A549 treated with AZD9567 at 1 μM for 4 hours (cell line): ENCODE results near the gene OXA1L. TPM values are rescaled to one million over a fixed set of nuclear protein-coding genes. Genes with fewer than 3 reads are reported as not detected.

Source experiments
- total RNA-seq: library from RNA; stranded (reverse); fragments of 200-300 nt; extraction: Qiagen RNA extraction; gene quantifications from 5 replicates; pipeline ENCODE4 v1.2.3, GENCODE V29; 2022; ENCODE audit not compliant: insufficient read depth

Gene OXA1L
- 154 to 171 TPM (median 163 TPM) in 5 replicates for total RNA-seq

GRCh38 chr14:22766457-22767322, at the start of gene OXA1L:
Gene OXA1L (plus strand): TSS chr14:22766688. CDS start chr14:22766702, 14 bp downstream.

GRCh38 chr14:22814941-22815713, 48.6 kb downstream of the OXA1L start, which contains the start of gene SLC7A7:
Gene SLC7A7 (minus strand): TSS chr14:22815435. CDS start chr14:22813398, 2,037 bp downstream.

Other genes with a start within 250 kb of the OXA1L start
- gene DAD1, start 177.5 kb upstream of the OXA1L start, total RNA-seq: 318 to 376 TPM (median 361 TPM) in 5 replicates
- 40.7 to 45.5 TPM (median 45.0 TPM) in 5 replicates for gene ABHD4, start 168.4 kb upstream of the OXA1L start, total RNA-seq
- not detected in 5 replicates for gene OR6J1, start 122.3 kb upstream of the OXA1L start, total RNA-seq
- 14.2 to 22.2 TPM (median 16.1 TPM) in 5 replicates for gene SLC7A7, start 48.7 kb downstream of the OXA1L start, total RNA-seq
- gene MRPL52, start 63.2 kb downstream of the OXA1L start, total RNA-seq: 147 to 222 TPM (median 208 TPM) in 5 replicates
- gene MMP14, start 69.9 kb downstream of the OXA1L start, total RNA-seq: 0.51 to 0.87 TPM (median 0.69 TPM) in 5 replicates
- gene LRP10, start 105.1 kb downstream of the OXA1L start, total RNA-seq: 71.5 to 77.3 TPM (median 74.0 TPM) in 5 replicates
- 0.17 to 0.37 TPM (median 0.29 TPM) in 4 of 5 replicates, not detected in the other for gene REM2, start 116.5 kb downstream of the OXA1L start, total RNA-seq
- 53.8 to 65.0 TPM (median 56.4 TPM) in 5 replicates for gene RBM23, start 152.5 kb downstream of the OXA1L start, total RNA-seq
- 97.5 to 108 TPM (median 103 TPM) in 5 replicates for gene PRMT5, start 162.7 kb downstream of the OXA1L start, total RNA-seq
- gene HAUS4, start 190.4 kb downstream of the OXA1L start, total RNA-seq: 32.8 to 41.1 TPM (median 35.9 TPM) in 5 replicates
- 28.6 to 36.0 TPM (median 32.8 TPM) in 5 replicates for gene AJUBA, start 215.9 kb downstream of the OXA1L start, total RNA-seq
- gene C14orf93, start 243.5 kb downstream of the OXA1L start, total RNA-seq: 2.6 to 4.9 TPM (median 3.2 TPM) in 5 replicates